Measurements from ENCODE around the gene FBN2. TPM values are rescaled to one million over a fixed set of nuclear protein-coding genes. Genes with fewer than 3 reads are reported as not detected.

The FBN2 gene
- total RNA-seq, 1 experiment from 2014 or later, result 1.6 TPM

DNA sequence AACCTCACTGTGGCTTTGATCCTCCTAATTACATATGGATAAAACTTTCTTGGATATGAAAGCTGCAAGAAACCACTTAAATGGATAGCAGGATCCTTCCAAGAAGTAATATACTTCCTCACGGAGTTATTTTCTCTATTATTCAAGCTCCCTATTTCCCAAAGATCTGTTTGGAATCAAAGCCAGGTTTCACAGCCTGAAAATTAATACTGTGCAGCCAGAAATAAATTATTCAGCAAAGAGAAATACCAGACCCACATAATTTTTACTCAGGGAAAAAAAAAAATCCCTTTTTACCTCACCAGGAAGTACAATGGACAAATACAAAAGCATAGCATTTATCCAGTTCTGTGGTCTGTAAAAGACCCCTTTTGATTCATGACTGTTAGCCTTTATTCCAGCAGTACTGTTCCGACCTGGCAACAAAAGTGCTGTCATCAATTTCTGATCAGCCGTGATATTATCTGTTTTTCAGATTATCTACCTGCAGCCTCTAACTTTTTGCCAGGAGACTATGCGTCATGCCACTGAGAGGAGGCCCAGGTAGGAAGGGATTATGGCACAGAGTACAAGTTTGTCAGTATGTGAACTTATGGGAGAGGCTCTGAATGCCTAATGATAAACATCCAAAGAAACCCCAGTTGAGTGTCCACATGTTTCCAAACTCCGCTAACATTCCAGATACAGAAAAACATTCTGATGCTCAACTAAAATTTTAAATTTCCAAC is 57.0 kb downstream of the FBN2 start:
- intact Hi-C loops (cut with micrococcal nuclease; ENCODE audit: unreplicated experiment), result no loop called here
- CTCF ChIA-PET, result no interaction called here
- Histone ChIP-seq H3K27ac (ENCODE audit: low read depth, low read length, poor library complexity, severe bottlenecking) (no peak overlapping the region), H3K9me3 (ENCODE audit: low read depth, low read length, poor library complexity, severe bottlenecking) (no peaks in the 10 kb centered on the region), H3K4me3 (ENCODE audit: low read depth, low read length, poor library complexity, severe bottlenecking) (no peak overlapping the region), H3K4me1 (ENCODE audit: insufficient read depth, low read length, poor library complexity, severe bottlenecking) (no peaks in the 10 kb centered on the region), H3K36me3 (ENCODE audit: insufficient read depth, low read length, poor library complexity, severe bottlenecking) (no peaks in the 10 kb centered on the region), H3K27me3 (replicated peaks; ENCODE audit: insufficient read depth, low read depth, low read length, poor library complexity) (no peaks in the 10 kb centered on the region)
- no peak for DNase-seq (ENCODE audit: low spot score)
- TF ChIP-seq, protein P1, sequence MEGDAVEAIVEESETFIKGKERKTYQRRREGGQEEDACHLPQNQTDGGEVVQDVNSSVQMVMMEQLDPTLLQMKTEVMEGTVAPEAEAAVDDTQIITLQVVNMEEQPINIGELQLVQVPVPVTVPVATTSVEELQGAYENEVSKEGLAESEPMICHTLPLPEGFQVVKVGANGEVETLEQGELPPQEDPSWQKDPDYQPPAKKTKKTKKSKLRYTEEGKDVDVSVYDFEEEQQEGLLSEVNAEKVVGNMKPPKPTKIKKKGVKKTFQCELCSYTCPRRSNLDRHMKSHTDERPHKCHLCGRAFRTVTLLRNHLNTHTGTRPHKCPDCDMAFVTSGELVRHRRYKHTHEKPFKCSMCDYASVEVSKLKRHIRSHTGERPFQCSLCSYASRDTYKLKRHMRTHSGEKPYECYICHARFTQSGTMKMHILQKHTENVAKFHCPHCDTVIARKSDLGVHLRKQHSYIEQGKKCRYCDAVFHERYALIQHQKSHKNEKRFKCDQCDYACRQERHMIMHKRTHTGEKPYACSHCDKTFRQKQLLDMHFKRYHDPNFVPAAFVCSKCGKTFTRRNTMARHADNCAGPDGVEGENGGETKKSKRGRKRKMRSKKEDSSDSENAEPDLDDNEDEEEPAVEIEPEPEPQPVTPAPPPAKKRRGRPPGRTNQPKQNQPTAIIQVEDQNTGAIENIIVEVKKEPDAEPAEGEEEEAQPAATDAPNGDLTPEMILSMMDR (conservative IDR thresholded peaks at IDR 0.05; ENCODE audit: low read depth, low read length), result no peak
- TF ChIP-seq EZH2 (IDR thresholded peaks at IDR 0.05; ENCODE audit: borderline replicate concordance, low read depth, low read length, poor library complexity, severe bottlenecking), result no peak
- BruUV-seq (replicated peaks), result no TSS peak
- POLR2A ChIA-PET (ENCODE audit: low non-redundant PET), result no interaction called here

DNA sequence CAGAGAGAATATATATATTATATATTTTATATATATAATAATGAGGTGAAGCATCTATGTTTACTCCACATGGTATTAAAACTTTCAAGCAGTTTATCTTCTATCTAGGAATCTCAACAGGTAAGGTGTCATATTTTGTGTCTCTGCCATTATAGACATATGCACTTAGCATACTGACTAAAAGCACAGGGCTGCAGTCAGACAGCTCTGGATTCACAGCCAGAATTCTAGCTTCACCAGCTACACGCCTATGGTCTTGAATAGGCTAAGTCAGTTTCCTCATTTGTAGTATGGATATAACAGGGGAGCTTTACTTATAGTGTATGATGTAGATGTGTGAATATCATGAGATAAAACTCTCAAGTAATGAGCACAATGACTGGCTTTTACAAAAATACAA is 57.9 kb downstream of the FBN2 start:
- H3K27me3 ChIP-seq (replicated peaks; ENCODE audit: insufficient read depth, low read depth, low read length, poor library complexity), result no peaks in the 10 kb centered on the region
- no peaks in the 10 kb centered on the region for H3K9me3 ChIP-seq (ENCODE audit: low read depth, low read length, poor library complexity, severe bottlenecking)
- H3K27ac ChIP-seq (ENCODE audit: low read depth, low read length, poor library complexity, severe bottlenecking), result no peak overlapping the region
- ChIA-PET POLR2A (ENCODE audit: low non-redundant PET) (no interaction called here), CTCF (no interaction called here)
- H3K4me3 ChIP-seq (ENCODE audit: low read depth, low read length, poor library complexity, severe bottlenecking), result no peak overlapping the region
- no TSS peak for BruUV-seq (replicated peaks)
- no peak for DNase-seq (ENCODE audit: low spot score)
- H3K36me3 ChIP-seq (ENCODE audit: insufficient read depth, low read length, poor library complexity, severe bottlenecking), result no peaks in the 10 kb centered on the region
- intact Hi-C loops (cut with micrococcal nuclease; ENCODE audit: unreplicated experiment), result no loop called here
- TF ChIP-seq, protein P1 (conservative IDR thresholded peaks at IDR 0.05; ENCODE audit: low read depth, low read length), result no peak
- TF ChIP-seq EZH2 (IDR thresholded peaks at IDR 0.05; ENCODE audit: borderline replicate concordance, low read depth, low read length, poor library complexity, severe bottlenecking), result no peak
- H3K4me1 ChIP-seq (ENCODE audit: insufficient read depth, low read length, poor library complexity, severe bottlenecking), result no peaks in the 10 kb centered on the region

DNA sequence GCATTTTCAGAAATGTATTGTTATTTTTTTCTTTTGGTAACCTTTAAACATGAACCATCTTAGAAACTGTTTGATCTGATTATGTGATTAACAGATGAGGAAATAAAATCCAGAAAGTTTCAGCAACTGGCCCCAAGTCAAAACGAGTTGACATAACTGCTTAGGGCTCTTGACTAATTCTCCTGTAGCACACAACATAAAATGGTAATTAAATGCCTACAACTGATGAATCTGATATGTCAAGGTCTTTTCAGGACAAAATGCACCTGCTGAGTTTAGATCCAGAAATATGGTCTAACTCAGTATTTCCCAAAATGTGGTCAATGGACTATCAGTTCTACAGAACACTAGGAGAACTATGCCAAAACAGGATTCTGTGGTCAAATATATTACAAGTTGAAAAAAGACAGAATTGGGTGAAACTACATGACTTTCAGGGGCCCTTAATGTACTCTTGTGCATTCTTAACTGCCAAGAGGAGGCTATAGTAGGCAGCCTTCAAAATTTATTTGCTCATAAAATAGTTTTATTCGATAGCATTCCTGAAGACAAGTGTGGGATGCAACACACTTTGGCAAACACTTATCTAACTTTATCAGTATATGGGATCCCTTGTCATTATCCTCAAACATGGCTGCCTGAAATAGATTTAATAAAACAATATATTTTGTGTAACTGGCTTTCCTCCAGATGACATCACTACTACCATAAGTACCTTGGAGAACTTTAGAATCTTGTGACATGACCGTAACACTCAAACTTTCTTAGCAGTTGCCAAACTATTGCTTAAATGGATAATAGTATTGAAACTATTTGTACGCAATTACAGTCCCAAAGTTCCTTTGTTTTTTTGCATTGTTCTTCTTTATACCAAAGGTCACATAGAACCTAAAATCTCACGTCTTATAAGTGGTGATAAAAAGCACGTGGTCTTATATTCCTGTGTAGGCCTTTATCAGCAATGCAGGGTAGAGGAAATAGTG is 59.4 kb downstream of the FBN2 start:
- Histone ChIP-seq H3K27ac (ENCODE audit: low read depth, low read length, poor library complexity, severe bottlenecking) (no peak overlapping the region), H3K9me3 (ENCODE audit: low read depth, low read length, poor library complexity, severe bottlenecking) (no peaks in the 10 kb centered on the region), H3K36me3 (ENCODE audit: insufficient read depth, low read length, poor library complexity, severe bottlenecking) (no peaks in the 10 kb centered on the region), H3K4me3 (ENCODE audit: low read depth, low read length, poor library complexity, severe bottlenecking) (no peak overlapping the region), H3K27me3 (replicated peaks; ENCODE audit: insufficient read depth, low read depth, low read length, poor library complexity) (no peaks in the 10 kb centered on the region), H3K4me1 (ENCODE audit: insufficient read depth, low read length, poor library complexity, severe bottlenecking) (no peaks in the 10 kb centered on the region)
- TF ChIP-seq, protein P1 (conservative IDR thresholded peaks at IDR 0.05; ENCODE audit: low read depth, low read length), result no peak
- TF ChIP-seq EZH2 (IDR thresholded peaks at IDR 0.05; ENCODE audit: borderline replicate concordance, low read depth, low read length, poor library complexity, severe bottlenecking), result no peak
- ChIA-PET CTCF (no interaction called here), POLR2A (ENCODE audit: low non-redundant PET) (no interaction called here)
- DNase-seq (ENCODE audit: low spot score), result no peak
- intact Hi-C loops (cut with micrococcal nuclease; ENCODE audit: unreplicated experiment), result no loop called here
- BruUV-seq (replicated peaks), result no TSS peak

Data from A673 (cell line).